HG03521 (cell line): Measurements from ENCODE around the gene SCGB1C1.

Experiments
- ATAC-seq: cut with Tn5 transposase; IDR thresholded peaks from one replicate; pipeline ENCODE4 v1.9.1; 2021; ENCODE audit warnings: mild to moderate bottlenecking, moderate library complexity; ENCODE audit not compliant: unreplicated experiment

Gene SCGB1C1

DNA sequence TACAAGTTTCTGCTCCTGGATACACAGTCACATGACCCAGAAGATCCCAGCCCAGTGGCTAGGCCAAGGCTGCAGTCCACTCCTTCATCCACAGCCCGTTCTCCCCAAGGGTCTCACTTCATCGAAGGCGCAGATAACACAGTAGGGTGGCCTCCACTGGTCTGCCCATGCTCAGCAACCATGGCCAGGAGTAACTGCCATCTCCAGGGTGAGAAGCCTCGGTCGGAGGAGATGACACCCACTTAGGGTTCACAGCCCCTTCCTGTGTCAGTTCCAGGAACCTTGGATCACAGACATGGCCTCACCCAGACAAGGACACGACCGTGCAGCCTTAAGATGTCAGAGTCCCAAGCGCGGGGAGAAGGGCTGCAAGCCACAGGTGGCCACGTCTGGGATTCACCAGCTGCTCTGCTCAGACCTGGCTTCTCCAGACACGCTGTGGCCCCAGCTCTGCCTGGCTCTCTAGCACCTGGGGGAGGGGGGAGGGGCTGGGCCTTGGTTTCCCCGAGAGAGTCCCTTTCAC, 11.8 kb downstream of the SCGB1C1 start:
- no peak for ATAC-seq

- no peak for ATAC-seq
Measured at GRCh38 chr11:205221-206001, 12.5 kb downstream of the SCGB1C1 start.

DNA sequence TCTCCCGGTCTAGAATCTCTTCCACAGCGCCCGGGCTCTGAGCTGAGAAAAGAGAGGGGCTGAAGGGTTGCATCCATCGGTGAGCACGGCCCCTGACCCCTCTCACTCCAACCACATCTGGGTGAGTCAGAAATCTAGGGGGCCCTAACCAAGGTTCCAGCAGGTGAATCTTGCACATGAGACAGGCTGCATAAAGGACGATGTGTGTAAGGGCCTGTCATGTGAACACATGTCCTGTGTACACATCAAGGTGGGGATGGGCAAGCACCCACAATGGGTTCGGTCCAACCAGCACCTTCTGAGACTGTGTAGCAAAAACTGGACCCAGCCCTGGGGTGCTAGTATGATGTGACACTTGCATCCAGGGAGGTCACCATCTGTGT, 13.1 kb downstream of the SCGB1C1 start:
- ATAC-seq = no peak

- ATAC-seq = no peak
Measured at GRCh38 chr11:206526-207207, 13.8 kb downstream of the SCGB1C1 start.

DNA sequence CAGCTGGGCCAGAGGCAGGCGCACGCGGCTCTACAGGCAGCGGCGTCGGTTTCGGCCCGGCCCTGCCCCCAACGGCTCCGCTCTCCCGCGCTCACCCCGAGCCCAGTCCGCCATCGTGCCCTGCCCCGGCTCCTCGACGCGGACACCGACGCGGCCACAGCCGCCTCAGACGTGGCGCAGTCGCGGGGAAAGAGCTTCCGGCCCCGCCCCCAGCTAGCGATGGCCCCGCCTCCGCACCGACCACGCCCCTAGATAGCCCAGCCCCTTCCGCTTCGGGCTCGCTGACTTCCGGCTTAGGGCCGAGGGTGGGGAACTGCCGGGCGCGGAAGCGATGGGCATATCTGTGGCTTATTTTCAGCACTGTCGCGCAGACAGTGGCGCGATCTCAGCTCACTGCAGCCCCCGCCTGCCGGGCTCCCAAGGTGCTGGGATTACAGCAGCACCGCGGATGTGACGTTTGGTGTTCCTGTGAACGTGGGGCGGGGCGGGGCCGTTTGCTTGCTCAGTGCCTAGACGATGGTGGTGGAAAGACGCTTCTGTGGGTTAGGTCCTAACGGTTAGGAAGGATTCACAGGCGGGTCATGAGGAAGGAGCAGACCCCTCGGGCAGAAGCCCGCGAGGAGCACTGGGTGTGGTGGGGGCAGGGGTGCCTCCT, 14.5 kb downstream of the SCGB1C1 start, which contains the start of the genes BET1L and RIC8A:
Gene BET1L, minus strand, starts transcription at position 192 of the 655 bp plus-strand sequence. Its CDS starts 78 bp downstream, at position 114.
Gene RIC8A, plus strand, starts transcription at position 501 of the 655 bp plus-strand sequence. CDS start 1,147 bp downstream, outside the sequence.
- ATAC-seq = peak; percentile 77

- ATAC-seq = no peak
Measured at GRCh38 chr11:207863-208180, 14.9 kb downstream of the SCGB1C1 start.

- no peak for ATAC-seq
Measured at GRCh38 chr11:208181-208916, 15.5 kb downstream of the SCGB1C1 start.

- ATAC-seq = no peak
Measured at GRCh38 chr11:208917-209260, 16.0 kb downstream of the SCGB1C1 start.

DNA sequence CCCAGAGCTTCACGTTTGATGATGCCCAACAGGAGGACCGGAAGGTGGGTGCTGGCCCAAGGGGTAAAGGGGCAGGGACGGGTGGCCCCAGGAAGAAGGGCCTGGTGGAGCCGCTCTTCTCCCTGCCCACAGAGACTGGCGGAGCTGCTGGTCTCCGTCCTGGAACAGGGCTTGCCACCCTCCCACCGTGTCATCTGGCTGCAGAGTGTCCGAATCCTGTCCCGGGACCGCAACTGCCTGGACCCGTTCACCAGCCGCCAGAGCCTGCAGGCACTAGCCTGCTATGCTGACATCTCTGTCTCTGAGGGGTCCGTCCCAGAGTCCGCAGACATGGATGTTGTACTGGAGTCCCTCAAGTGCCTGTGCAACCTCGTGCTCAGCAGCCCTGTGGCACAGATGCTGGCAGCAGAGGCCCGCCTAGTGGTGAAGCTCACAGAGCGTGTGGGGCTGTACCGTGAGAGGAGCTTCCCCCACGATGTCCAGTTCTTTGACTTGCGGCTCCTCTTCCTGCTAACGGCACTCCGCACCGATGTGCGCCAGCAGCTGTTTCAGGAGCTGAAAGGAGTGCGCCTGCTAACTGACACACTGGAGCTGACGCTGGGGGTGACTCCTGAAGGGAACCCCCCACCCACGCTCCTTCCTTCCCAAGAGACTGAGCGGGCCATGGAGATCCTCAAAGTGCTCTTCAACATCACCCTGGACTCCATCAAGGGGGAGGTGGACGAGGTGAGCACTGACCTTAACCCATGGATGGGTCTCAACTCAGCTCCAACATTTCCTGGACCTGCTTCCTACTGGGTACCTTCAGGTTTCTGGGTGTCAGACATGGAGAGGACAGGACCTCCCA, 16.6 kb downstream of the SCGB1C1 start:
- no peak for ATAC-seq

DNA sequence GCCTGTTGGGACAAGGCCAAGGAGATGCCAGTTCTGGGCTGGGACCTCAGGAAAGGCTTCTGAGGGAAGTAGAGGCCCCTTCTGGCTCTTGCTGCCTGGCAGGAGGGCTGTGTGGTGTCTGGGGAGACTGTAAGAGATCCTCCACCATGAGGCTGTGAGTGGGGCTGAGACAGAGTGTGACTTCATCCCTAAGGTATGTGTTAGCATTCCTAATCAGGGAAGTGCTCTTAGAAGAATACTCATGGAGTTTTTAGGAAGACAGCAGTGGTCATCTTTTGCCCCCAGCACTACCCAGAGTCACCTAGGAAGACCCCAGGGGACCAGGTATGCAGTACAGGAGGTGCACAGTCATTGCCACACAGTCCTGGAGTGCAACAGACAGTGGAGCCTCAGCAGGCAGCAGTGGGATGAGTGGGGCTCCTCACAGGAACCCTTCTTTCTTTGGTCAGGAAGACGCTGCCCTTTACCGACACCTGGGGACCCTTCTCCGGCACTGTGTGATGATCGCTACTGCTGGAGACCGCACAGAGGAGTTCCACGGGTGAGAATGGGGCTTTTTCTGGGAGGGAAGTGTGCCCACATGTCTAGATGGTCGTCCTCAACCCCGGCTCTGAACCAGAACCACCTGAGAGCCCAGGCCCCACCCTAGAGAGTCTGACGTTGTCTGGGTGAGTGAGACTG, 17.4 kb downstream of the SCGB1C1 start:
- no peak for ATAC-seq

GRCh38 chr11:210803-211180, 17.9 kb downstream of the SCGB1C1 start:
- no peak for ATAC-seq

DNA sequence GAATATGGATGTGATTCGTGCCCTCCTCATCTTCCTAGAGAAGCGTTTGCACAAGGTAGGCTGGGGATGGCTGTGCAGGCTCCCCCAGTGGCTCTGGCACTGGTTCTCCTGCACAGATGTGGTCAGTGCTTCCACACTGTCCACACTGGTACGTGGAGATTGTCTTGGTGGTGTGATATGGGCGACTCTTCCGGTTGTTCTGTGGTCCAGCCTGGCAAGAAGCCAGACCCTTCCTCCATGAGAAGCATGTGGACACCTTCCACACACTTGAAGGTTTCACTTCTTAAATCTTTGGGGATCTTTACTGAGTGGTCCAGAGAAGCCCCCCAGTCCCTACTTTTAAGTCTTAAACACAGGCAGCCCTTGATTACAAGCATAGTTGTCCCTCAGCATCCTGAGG, 18.4 kb downstream of the SCGB1C1 start:
- ATAC-seq = no peak

GRCh38 chr11:211741-212140, 18.9 kb downstream of the SCGB1C1 start:
- ATAC-seq = no peak

DNA sequence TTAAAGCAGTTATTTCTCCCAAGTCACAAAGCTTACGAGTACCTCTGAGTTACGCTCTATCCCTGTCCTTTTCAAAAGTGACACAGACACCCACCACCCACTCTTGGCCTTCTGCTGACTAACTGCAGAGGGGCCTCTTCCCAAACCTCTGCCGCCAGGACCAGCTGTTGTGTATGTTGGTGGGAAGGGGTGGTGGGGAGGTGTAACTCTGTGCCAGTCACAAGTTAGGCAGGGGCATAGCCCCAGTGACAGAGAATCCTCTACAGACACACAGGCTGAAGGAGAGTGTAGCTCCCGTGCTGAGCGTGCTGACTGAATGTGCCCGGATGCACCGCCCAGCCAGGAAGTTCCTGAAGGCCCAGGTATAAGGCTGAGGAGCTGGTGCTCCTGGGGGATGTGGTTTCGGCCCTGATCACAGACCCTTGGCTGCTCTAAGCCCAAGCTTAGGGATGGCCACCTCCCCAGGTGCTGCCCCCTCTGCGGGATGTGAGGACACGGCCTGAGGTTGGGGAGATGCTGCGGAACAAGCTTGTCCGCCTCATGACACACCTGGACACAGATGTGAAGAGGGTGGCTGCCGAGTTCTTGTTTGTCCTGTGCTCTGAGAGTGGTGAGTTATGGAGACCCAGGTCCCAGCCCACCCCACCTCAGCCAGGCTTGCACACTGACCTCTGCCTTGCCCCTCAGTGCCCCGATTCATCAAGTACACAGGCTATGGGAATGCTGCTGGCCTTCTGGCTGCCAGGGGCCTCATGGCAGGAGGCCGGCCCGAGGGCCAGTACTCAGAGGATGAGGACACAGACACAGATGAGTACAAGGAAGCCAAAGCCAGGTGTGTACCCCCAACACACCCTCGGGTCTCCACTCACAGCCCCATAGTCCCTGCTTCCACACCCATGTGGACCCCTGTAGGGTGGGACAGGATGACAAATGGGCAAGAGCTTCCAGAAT, 19.5 kb downstream of the SCGB1C1 start:
- ATAC-seq = no peak

DNA sequence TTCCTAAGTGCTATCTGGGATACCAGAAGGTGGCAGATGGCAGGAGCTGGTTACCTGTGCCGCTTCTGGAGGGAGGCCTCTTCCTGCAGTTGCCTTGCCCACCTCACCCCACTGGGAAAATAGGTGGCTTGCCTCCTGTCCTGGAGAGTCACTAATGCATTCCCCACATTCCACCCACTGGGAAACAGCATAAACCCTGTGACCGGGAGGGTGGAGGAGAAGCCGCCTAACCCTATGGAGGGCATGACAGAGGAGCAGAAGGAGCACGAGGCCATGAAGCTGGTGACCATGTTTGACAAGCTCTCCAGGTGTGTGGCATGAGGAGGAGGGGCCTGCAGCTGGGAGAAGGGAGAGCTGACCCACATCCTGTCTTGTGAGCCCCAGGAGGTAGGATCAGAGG, 20.2 kb downstream of the SCGB1C1 start:
- no peak for ATAC-seq

DNA sequence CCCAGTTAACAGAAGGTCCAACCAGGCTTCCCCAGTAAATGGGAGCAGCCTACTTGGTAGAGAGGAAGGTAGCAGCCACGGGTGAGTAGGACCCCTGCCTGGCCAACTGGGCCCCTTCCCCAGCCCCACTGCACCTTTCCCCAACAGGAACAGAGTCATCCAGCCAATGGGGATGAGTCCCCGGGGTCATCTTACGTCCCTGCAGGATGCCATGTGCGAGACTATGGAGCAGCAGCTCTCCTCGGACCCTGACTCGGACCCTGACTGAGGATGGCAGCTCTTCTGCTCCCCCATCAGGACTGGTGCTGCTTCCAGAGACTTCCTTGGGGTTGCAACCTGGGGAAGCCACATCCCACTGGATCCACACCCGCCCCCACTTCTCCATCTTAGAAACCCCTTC, 21.2 kb downstream of the SCGB1C1 start:
- ATAC-seq = no peak

GRCh38 chr11:215581-216037, 22.7 kb downstream of the SCGB1C1 start:
- no peak for ATAC-seq
